Activated CD4-positive, CD25-positive, alpha-beta regulatory T cell treated with anti-CD3 and anti-CD28 coated beads, Interleukin-2, amount 50 U/mL, for 72 hours (primary cell): ENCODE data around the gene RAB30.

Source experiments
- DNase-seq: peaks from one replicate; pipeline ENCODE4 v3.0.0; 2021

The RAB30 gene

GRCh38 chr11:83071567-83072349, at the start of gene RAB30:
Gene RAB30, minus strand, starts transcription at chr11:83071897. Its CDS starts 74,581 bp downstream, at chr11:82997316.
- peak; percentile 82 for DNase-seq

GRCh38 chr11:83120327-83120726, 48.6 kb upstream of the RAB30 start:
- no peak for DNase-seq

- no peak for DNase-seq
Measured at GRCh38 chr11:83119216-83119615, 47.5 kb upstream of the RAB30 start.

- DNase-seq: no peak
Measured at GRCh38 chr11:83118814-83119213, 47.1 kb upstream of the RAB30 start.

GRCh38 chr11:83116015-83116641, 44.4 kb upstream of the RAB30 start:
- DNase-seq: no peak

GRCh38 chr11:83115551-83115950, 43.9 kb upstream of the RAB30 start:
- no peak for DNase-seq

GRCh38 chr11:83115026-83115425, 43.3 kb upstream of the RAB30 start:
- DNase-seq: no peak

- DNase-seq: no peak
Measured at GRCh38 chr11:83112886-83113285, 41.2 kb upstream of the RAB30 start.

GRCh38 chr11:83105168-83105567, 33.5 kb upstream of the RAB30 start:
- no peak for DNase-seq

- DNase-seq: no peak
Measured at GRCh38 chr11:83102834-83103233, 31.1 kb upstream of the RAB30 start.

GRCh38 chr11:83097429-83098075, 25.9 kb upstream of the RAB30 start:
- no peak for DNase-seq

- DNase-seq: no peak
Measured at GRCh38 chr11:83093634-83094033, 21.9 kb upstream of the RAB30 start.

GRCh38 chr11:83092488-83093384, 21.0 kb upstream of the RAB30 start:
- no peak for DNase-seq

GRCh38 chr11:83088965-83089364, 17.3 kb upstream of the RAB30 start:
- no peak for DNase-seq

- no peak for DNase-seq
Measured at GRCh38 chr11:83087035-83087434, 15.3 kb upstream of the RAB30 start.

- no peak for DNase-seq
Measured at GRCh38 chr11:83079820-83080219, 8.1 kb upstream of the RAB30 start.

GRCh38 chr11:83078269-83078668, 6.6 kb upstream of the RAB30 start:
- no peak for DNase-seq

GRCh38 chr11:83073884-83074283, 2.2 kb upstream of the RAB30 start:
- DNase-seq: no peak

GRCh38 chr11:83073258-83073657, 1.6 kb upstream of the RAB30 start:
- DNase-seq: no peak

- DNase-seq: no peak
Measured at GRCh38 chr11:83072350-83073242, 899 bp upstream of the RAB30 start.

- peak; percentile 35 for DNase-seq
Measured at GRCh38 chr11:83070731-83071566, 748 bp downstream of the RAB30 start.
